GM12892 (cell line): ENCODE results near the gene DNMT3L.

Experiments
- DNase-seq: peaks from one replicate; pipeline ENCODE4 v3.0.0; 2011; ENCODE audit not compliant: insufficient read length
- FAIRE-seq: peaks from 2 replicates; lab custom pipeline; 2011; peaks lifted over from hg19 to GRCh38; lab: Jason Lieb, UNC
- POLR2A ChIP-seq: IDR thresholded peaks from 2 replicates; pipeline ENCODE4 v1.6.1; 2011; ENCODE audit warnings: low read depth, low read length, control low read depth
- POLR2AphosphoS5 ChIP-seq: IDR thresholded peaks from 2 replicates; pipeline ENCODE4 v1.6.1; 2011; ENCODE audit warnings: low read depth, low read length, control low read depth
- TAF1 ChIP-seq: IDR thresholded peaks from 2 replicates; pipeline ENCODE4 v1.6.1; 2011; ENCODE audit warnings: low read depth, mild to moderate bottlenecking, control low read depth, low read length, borderline replicate concordance

Gene DNMT3L

GRCh38 chr21:44269090-44269489 lies 7.4 kb upstream of the DNMT3L start:
- TF ChIP-seq POLR2A (no peak), TAF1 (no peak), POLR2AphosphoS5 (no peak)
- DNase-seq, result no peak
- FAIRE-seq, result no peak

GRCh38 chr21:44267655-44268142 lies 6.0 kb upstream of the DNMT3L start:
- no peak for FAIRE-seq
- DNase-seq, result no peak

GRCh38 chr21:44265734-44266270 lies 4.1 kb upstream of the DNMT3L start:
- TF ChIP-seq TAF1 (no peak), POLR2AphosphoS5 (no peak), POLR2A (no peak)
- DNase-seq (no peak), FAIRE-seq (no peak)

More at GRCh38 chr21:44267655-44268142, 6.0 kb upstream of the DNMT3L start:
- no peak for TF ChIP-seq POLR2AphosphoS5
- TF ChIP-seq TAF1, result no peak
- TF ChIP-seq POLR2A, result no peak

DNA sequence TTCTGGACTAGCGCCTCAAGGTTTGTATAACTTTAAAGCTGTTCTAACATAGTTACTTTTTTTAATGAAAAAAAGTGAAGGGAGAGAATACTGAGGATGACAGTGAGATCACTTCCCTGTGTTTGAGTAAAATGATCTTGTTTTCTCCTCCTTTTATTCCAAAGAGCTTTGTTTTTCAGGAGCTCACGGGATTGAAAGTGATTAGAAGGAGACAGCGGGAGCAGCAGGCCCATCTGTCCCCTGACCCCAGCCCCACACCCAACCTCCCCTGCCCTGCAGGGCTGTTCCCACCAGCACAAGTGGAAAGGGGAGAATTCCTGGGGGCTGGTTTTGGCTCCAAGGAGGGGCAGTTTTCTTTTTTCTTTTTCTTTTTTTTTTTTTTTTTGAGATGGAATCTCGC lies 2.1 kb upstream of the DNMT3L start:
- no peak for TF ChIP-seq TAF1
- TF ChIP-seq POLR2A, result no peak
- TF ChIP-seq POLR2AphosphoS5, result no peak
- no peak for FAIRE-seq
- no peak for DNase-seq

GRCh38 chr21:44263221-44263760 lies 1.6 kb upstream of the DNMT3L start:
- no peak for DNase-seq
- TF ChIP-seq POLR2AphosphoS5 (no peak), POLR2A (no peak), TAF1 (no peak)
- no peak for FAIRE-seq

GRCh38 chr21:44262338-44263056 lies 800 bp upstream of the DNMT3L start:
- FAIRE-seq, result no peak

DNA sequence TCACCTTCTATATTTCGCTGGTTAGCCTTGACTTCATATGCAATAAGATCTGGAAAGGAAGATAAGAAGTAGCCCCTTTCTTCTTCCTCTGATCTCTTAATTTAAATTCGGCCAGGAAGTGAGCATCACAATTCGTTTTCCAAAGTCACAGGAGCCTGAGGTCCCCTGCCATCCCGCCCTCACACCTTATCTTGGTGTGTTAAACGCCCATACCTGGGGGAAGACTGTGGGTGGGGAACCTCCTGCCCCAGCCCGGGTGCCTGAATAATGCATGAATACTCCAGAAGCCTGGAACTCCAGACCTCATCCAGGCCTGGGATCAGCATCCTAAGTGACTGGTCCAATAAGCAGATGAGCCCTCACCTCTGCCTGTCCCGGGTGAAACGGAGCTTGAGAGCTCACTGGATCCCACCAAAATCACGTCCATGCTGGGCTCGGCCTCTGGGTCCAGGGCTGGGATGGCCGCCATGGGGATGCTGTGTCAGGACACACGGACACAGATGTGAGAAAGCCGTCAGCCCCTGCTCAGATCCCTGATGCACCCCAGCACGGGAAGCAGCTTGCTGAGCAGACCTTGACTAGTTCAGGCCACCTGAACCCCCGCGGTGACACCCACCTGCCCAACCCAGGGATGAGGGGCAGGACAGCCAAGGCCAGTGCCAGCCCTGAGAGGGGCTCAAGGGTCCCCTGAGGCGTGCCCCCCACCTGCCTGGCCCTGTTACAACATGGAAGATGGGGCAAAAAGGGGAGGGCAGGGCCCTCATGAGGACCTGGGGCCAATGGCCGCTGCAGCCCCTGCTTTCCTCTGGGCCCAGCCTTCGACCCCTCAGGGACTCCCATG lies 686 bp downstream of the DNMT3L start:
- FAIRE-seq, result no peak
- TF ChIP-seq POLR2A (no peak), POLR2AphosphoS5 (no peak), TAF1 (no peak)

More at GRCh38 chr21:44262338-44263056, 800 bp upstream of the DNMT3L start:
- no peak for DNase-seq
- TF ChIP-seq POLR2A, result no peak
- no peak for TF ChIP-seq POLR2AphosphoS5
- TF ChIP-seq TAF1, result no peak

GRCh38 chr21:44260066-44260465 lies 1.6 kb downstream of the DNMT3L start:
- TF ChIP-seq POLR2AphosphoS5, result no peak
- no peak for TF ChIP-seq TAF1
- TF ChIP-seq POLR2A, result no peak
- no peak for FAIRE-seq

More for the DNA sequence above, 686 bp downstream of the DNMT3L start:
- no peak for DNase-seq

DNA sequence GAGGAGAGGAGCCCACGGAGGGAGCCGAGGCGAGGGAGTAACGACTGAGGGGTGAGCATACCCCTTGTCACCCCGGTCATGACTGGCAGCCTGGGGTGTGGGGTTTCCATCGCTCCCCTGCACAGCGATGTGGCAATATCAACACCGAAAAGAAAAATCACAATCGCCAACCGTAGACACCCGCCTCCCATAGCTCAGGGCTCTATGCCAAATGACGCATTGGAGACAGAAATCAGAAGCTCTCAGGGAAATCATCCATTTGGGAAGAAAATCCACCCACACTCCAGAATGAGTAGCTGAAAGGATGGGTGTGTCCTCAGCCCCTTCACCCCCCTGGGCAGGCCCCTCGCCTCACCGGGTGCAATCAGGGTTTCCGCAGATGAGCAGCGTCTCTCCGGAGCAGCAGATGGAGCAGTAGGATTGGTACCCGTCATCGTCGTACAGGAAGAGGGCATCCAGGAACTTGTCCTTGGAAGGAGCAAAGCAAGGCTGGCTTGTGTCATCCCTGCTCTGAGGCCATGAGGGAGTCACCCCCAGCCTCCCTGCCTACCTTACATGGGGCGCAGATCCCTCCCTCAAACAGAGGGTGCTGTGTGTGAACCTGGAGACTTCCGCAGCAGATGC lies 2.5 kb downstream of the DNMT3L start:
- TF ChIP-seq POLR2A, result no peak
- TF ChIP-seq TAF1, result no peak
- no peak for TF ChIP-seq POLR2AphosphoS5
- DNase-seq (peak; percentile 2), FAIRE-seq (no peak)

More at GRCh38 chr21:44260066-44260465, 1.6 kb downstream of the DNMT3L start:
- no peak for DNase-seq

- FAIRE-seq (no peak), DNase-seq (peak; percentile 13)
- TF ChIP-seq TAF1, result no peak
- TF ChIP-seq POLR2A, result no peak
- no peak for TF ChIP-seq POLR2AphosphoS5
Measured at GRCh38 chr21:44258056-44258725, 3.5 kb downstream of the DNMT3L start.
